Measurements from ENCODE around the gene PFN3. TPM values are rescaled to one million over a fixed set of nuclear protein-coding genes. Genes with fewer than 3 reads are reported as not detected.

The PFN3 gene
- total and polyA plus RNA-seq, 2 experiments from 2014 or later: 1.9 to 2.0 TPM

GRCh38 chr5:177421062-177421798 lies 20.8 kb upstream of the PFN3 start:
- no peak for ATAC-seq

More at GRCh38 chr5:177421062-177421798, 20.8 kb upstream of the PFN3 start:
- Histone ChIP-seq H3K4me3 (no peak overlapping the region), H3F3A (replicated peaks; ENCODE audit: low read depth) (peaks cover 7% of the 10 kb centered on the region), H3K4me1 (ENCODE audit: insufficient read depth) (peaks cover 6% of the 10 kb centered on the region), H3K9me2 (ENCODE audit: insufficient read depth) (no peaks in the 10 kb centered on the region), H2AFZ (no peak overlapping the region), H3K79me2 (replicated peaks; ENCODE audit: insufficient read depth) (no peaks in the 10 kb centered on the region), H3K27ac (ENCODE audit: low read depth) (no peak overlapping the region), H3K27me3 (ENCODE audit: insufficient read depth) (no peaks in the 10 kb centered on the region), H4K20me1 (replicated peaks; ENCODE audit: insufficient read depth) (no peaks in the 10 kb centered on the region), H3K36me3 (ENCODE audit: insufficient read depth) (no peaks in the 10 kb centered on the region), H3K4me2 (no peak overlapping the region)
- H3K27ac Mint-ChIP-seq: no peak overlapping the region
- DNase-seq (ENCODE audit: low spot score): no peak
- H3K36me3 Mint-ChIP-seq (ENCODE audit: low read depth): no peaks in the 10 kb centered on the region
- TF ChIP-seq NANOG (IDR thresholded peaks at IDR 0.05; ENCODE audit: borderline replicate concordance) (no peak), REST (IDR thresholded peaks at IDR 0.05; ENCODE audit: unreplicated experiment) (no peak), EZH2 (IDR thresholded peaks at IDR 0.05; ENCODE audit: low read depth, unreplicated experiment) (no peak), JUNB (IDR thresholded peaks at IDR 0.05; ENCODE audit: unreplicated experiment) (no peak), ZNF462 (CRISPR knock-in tag; IDR thresholded peaks at IDR 0.05) (no peak), POLR2AphosphoS5 (IDR thresholded peaks at IDR 0.05; ENCODE audit: low read depth) (no peak), EZH2phosphoT487 (IDR thresholded peaks at IDR 0.05; ENCODE audit: unreplicated experiment) (no peak), CREB1 (CRISPR knock-in tag; IDR thresholded peaks at IDR 0.05; ENCODE audit: low read depth) (no peak), ZNF114 (CRISPR knock-in tag; IDR thresholded peaks at IDR 0.05) (no peak), STAT1 (IDR thresholded peaks at IDR 0.05; ENCODE audit: unreplicated experiment) (no peak)
- peaks cover 11% of the 10 kb centered on the region for H3K27me3 Mint-ChIP-seq (ENCODE audit: insufficient read depth, low read depth, poor library complexity)
- H3K4me3 Mint-ChIP-seq: no peak overlapping the region
- peaks cover 8% of the 10 kb centered on the region; the same call in 2 of the 3 replicates for H3K4me1 Mint-ChIP-seq
- H3K9me3 Mint-ChIP-seq: no peaks in the 10 kb centered on the region; the same call in 1 of the 3 replicates

All from GM23338 (cell line).